Transverse colon (tissue), 4 donors: ENCODE results near the gene PARS2. TPM values are rescaled to one million over a fixed set of nuclear protein-coding genes. Genes with fewer than 3 reads are reported as not detected.

Source experiments
- DNase-seq: peaks from one replicate; pipeline ENCODE4 v3.0.0-alpha.2; 2019
- H3K27ac ChIP-seq, 4 donors: fragments of 200-600 bp; sonication (generic); 2 replicates each; pipeline ENCODE4 v1.5.1; 2016 to 2018; ENCODE audit warnings: inconsistent platforms in 4 of 4
- H3K27me3 ChIP-seq: fragments of 200-600 bp; sonication (generic); 2 replicates; pipeline ENCODE4 v1.5.1; 2017; ENCODE audit warnings: inconsistent platforms
- H3K36me3 ChIP-seq, 4 donors: fragments of 200-600 bp; sonication (generic); 2 replicates each; pipeline ENCODE4 v1.5.1; 2017 to 2019; ENCODE audit warnings: inconsistent platforms in 4 of 4
- H3K4me1 ChIP-seq, 4 donors: fragments of 200-600 bp; sonication (generic); 2 replicates each; pipeline ENCODE4 v1.5.1; 2017 to 2020; ENCODE audit warnings: inconsistent platforms in 4 of 4
- H3K4me3 ChIP-seq, 4 donors: fragments of 200-600 bp; sonication (generic); 1 replicate in 1 of 4; 2 replicates in 3 of 4; pipeline versions ENCODE4 v1.5.1 to v1.6.1; 2017 to 2019; ENCODE audit warnings: inconsistent platforms in 4 of 4
- H3K9me3 ChIP-seq, 2 donors: fragments of 200-600 bp; sonication (generic); 2 replicates each; pipeline ENCODE4 v1.5.1; 2017 to 2019; ENCODE audit warnings: inconsistent platforms in 2 of 2
- EP300 ChIP-seq: sonication (generic); formaldehyde crosslinking; IDR thresholded peaks from one replicate; pipeline ENCODE4 v1.6.1; 2017; ENCODE audit warnings: antibody characterized with exemption, low read depth
- POLR2A ChIP-seq: fragments of 450-650 bp; IDR thresholded peaks from one replicate; pipeline ENCODE4 v1.6.1; 2016; ENCODE audit warnings: antibody characterized with exemption, mild to moderate bottlenecking, moderate library complexity
- POLR2AphosphoS5 ChIP-seq, 3 donors: sonication (generic); formaldehyde crosslinking; IDR thresholded peaks; one replicate each; pipeline ENCODE4 v1.6.1; 2016; ENCODE audit warnings: antibody characterized with exemption in 3 of 3
- WGBS, 2 donors: methylation state at CpG; one replicate each; pipeline ENCODE4 v1.1.5; 2018; ENCODE audit warnings: low coverage in 1 of 2; 5-methylcytosine and 5-hydroxymethylcytosine counted together
- in situ Hi-C, 4 donors: fragments of 200-750 bp; cut with MboI; loops; one replicate each; pipeline versions ENCODE4 v1.15.0 to v1.15.1; 2017; ENCODE audit warnings: low sequenced_read_pairs in 3 of 4, low pct_ligation_motif_present in 1 of 4, low pct_unique_long_range_greater_than_20kb in 1 of 4
- intact Hi-C: fragments of 100-400 bp; cut with DNase I; formaldehyde crosslinking; loops from one replicate; pipeline ENCODE4 v1.15.1; 2023; ENCODE audit warnings: low total_unique reads
- total RNA-seq, 4 donors: library from RNA; depleted of rRNA; stranded (reverse); fragments of >200 nt; gene quantifications; one replicate each; pipeline ENCODE4 v1.1.0, GENCODE V29; 2016
- TF ChIP-seq, protein P1 (sequence below), 5 experiments: fragments of 200-600 bp in 3 of 5; fragments of 450-650 bp in 2 of 5; sonication (generic) in 3 of 5; IDR thresholded peaks; 1 replicate in 2 of 5; 2 replicates in 3 of 5; pipeline ENCODE4 v1.5.1; 2016 to 2017; ENCODE audit warnings: antibody characterized with exemption in 5 of 5, inconsistent platforms in 3 of 5, mild to moderate bottlenecking in 2 of 5, moderate library complexity in 1 of 5

PARS2 gene
- total RNA-seq, 4 donors from 2014 or later: 8.9 to 13.5 (median 9.1) TPM; not detected in 1

DNA sequence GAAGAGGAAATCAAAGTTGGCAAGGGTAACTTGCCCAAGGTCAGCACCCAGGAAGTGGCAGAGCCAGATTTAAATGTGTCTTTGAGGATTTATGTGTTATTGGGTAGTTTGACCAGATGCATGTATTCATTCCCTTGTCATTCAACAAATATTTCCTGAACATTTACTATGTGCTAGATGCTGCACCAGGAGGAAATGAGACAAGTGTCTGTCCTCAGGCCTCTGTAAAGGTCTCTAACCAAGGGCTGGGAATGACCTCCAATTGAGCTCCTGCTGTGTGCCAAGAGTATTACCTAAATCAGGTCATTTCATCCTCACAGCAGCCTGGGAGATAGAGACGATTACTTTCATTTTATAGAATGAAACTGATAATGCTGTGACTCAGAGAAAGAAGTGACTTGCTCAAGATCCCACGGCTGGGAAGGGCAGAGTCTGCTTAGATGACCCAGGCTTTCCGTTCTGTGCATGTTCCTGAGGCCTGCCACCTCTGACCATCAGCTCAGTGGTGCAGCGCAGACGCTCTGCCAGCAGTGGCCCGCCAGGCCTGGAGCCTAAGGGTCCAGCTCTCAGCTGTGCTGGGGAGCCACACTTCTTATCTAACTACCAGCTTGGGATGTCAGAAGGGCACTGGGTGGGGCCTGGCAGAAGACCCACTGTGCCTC is 40.3 kb upstream of the PARS2 start:
- WGBS, 2 donors: 33 to 47% methylated on average over 2 to 5 of the region's 6 CpGs
- intact Hi-C loops: no loop called here
- Histone ChIP-seq H3K27me3 (no peaks in the 10 kb centered on the region), H3K36me3 (no peaks in the 10 kb centered on the region), H3K27ac (peak overlapping the region in 3 of 4 donors; percentile 46 to 65 (median 64)), H3K4me1 (peaks cover 0 to 38% (median 30%) of the 10 kb centered on the region in 4 donors), H3K9me3 (no peaks in the 10 kb centered on the region), H3K4me3 (no peak overlapping the region)
- TF ChIP-seq EP300 (no peak), POLR2A (no peak), POLR2AphosphoS5 (IDR thresholded peaks at IDR 0.05) (no peak)
- in situ Hi-C loops: loop anchor here in 2 of 4 donors (10.0 to 25.0 kb wide), 2 partner anchors 130 to 742 kb away; partner anchors contain the start of genes TCEANC2 (in 1 of the 2) and TMEM59 (in 1 of the 2)
- DNase-seq: peak; percentile 44

DNA sequence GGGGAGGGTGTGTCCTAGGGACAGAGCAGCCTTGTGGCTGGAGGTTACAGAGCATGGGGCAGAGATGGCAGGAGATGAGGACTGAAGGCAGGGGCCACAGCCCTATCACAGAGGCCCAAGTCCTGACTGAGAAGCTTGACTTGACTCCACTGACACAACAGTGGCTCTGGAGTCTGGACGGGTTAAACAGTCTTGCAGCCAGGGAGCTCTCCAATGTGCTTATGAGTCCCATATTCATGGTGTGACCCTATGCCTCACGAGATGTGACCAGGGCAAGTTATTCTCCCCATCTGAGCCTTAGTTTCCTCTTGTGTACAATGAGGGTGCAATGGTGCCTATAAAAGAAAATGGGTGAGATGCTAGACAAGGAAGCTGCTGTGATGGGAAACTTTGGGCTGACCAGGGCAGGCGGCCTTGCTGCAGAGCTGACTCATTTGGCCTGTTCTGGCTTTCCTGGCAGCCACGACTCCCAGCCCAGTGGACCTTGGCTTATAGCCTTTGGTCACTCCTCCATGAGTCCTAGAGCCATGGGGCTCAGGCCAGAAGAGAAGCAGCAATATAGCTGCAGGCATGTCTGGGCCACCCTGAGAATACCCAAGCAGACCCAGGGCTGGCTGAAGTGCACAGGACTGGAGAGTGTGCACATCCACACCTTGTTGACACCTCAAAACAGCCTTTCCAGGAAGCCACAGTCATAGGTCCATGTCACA is 39.6 kb upstream of the PARS2 start:
- Histone ChIP-seq H3K4me3 (no peak overlapping the region), H3K27ac (peak overlapping the region; percentile 20 to 65 (median 55)), H3K27me3 (no peaks in the 10 kb centered on the region), H3K9me3 (no peaks in the 10 kb centered on the region), H3K4me1 (peaks cover 0 to 45% (median 36%) of the 10 kb centered on the region in 4 donors), H3K36me3 (no peaks in the 10 kb centered on the region)
- intact Hi-C loops: no loop called here
- WGBS, 2 donors: 64% methylated on average over 4 of the region's 4 CpGs; no CpG with 5 or more reads in 1 of the 2 donors
- TF ChIP-seq POLR2AphosphoS5 (IDR thresholded peaks at IDR 0.05): peak in 2 of 3 donors; percentile 17 to 45
- TF ChIP-seq POLR2A: no peak
- peak; percentile 59 for DNase-seq
- in situ Hi-C loops: loop anchor here in 2 of 4 donors (10.0 to 25.0 kb wide), 2 partner anchors 129 to 742 kb away; partner anchors contain the start of genes TCEANC2 (in 1 of the 2) and TMEM59 (in 1 of the 2)

DNA sequence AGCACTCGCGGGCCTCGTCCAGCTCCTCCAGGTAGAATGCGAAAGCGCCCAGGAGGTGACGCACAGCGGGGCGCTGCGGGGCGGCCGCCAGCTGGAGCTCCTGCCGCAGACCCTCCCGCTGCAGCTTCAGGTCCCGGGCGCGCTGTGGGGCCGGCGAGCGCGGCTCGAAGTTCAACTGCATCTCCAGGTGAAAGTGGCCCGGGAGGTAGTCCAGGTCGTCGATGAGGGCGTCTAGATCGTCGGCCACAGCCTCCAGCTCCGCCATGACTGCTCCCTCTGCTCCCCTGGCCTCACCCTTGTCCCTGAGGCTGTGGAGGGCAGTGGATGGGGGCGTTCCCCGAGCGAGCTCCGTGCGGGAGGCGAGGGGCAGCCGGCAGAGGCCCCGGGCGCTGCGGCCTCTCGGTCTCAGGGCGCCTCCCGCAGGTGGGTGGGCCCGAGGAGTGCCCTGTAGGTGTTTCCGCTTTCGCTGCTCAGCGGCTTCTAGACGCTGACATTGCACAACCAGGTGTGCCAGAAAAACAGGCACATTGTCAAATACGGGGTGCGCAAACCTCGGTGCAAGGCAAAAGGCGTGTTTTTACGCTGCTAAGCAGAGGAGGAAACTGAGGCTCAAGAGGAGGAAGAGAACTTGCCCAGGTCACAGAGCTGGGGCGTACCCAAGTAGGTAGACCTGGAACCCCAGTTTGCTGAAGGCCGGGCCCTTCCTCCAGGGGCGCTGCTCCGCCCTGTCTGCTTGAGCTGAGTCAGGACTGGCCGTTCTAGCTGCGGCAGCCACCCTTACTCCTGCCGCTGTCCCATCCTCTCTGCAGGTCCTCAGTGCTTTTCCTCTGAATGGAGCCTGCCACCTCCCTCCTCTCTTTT is 36.8 kb upstream of the PARS2 start, which contains the start of gene TTC22:
TTC22 (minus strand) TSS at position 425 of the 861 bp plus-strand sequence; CDS start at position 265, 160 bp downstream.
- Histone ChIP-seq H3K4me1 (peaks cover 0 to 65% (median 57%) of the 10 kb centered on the region in 4 donors), H3K27me3 (no peaks in the 10 kb centered on the region), H3K9me3 (no peaks in the 10 kb centered on the region), H3K36me3 (no peaks in the 10 kb centered on the region), H3K27ac (peak within 1 kb of the TSS; percentile 79 to 90 (median 88)), H3K4me3 (peak within 1 kb of the TSS; percentile 41 to 59 (median 50))
- intact Hi-C loops (no loop called here), in situ Hi-C loops (loop anchor here in 2 of 4 donors (10.0 to 25.0 kb wide), 2 partner anchors 126 to 739 kb away; partner anchors contain the start of genes TCEANC2 (in 1 of the 2) and TMEM59 (in 1 of the 2))
- DNase-seq: peak; percentile 88
- TF ChIP-seq, protein P1, sequence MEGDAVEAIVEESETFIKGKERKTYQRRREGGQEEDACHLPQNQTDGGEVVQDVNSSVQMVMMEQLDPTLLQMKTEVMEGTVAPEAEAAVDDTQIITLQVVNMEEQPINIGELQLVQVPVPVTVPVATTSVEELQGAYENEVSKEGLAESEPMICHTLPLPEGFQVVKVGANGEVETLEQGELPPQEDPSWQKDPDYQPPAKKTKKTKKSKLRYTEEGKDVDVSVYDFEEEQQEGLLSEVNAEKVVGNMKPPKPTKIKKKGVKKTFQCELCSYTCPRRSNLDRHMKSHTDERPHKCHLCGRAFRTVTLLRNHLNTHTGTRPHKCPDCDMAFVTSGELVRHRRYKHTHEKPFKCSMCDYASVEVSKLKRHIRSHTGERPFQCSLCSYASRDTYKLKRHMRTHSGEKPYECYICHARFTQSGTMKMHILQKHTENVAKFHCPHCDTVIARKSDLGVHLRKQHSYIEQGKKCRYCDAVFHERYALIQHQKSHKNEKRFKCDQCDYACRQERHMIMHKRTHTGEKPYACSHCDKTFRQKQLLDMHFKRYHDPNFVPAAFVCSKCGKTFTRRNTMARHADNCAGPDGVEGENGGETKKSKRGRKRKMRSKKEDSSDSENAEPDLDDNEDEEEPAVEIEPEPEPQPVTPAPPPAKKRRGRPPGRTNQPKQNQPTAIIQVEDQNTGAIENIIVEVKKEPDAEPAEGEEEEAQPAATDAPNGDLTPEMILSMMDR (IDR thresholded peaks at IDR 0.05): peak; percentile 42 to 91 (median 66)
- TF ChIP-seq POLR2A: peak; percentile 83
- TF ChIP-seq EP300: no peak
- peak in 2 of 3 donors; percentile 66 to 67 for TF ChIP-seq POLR2AphosphoS5 (IDR thresholded peaks at IDR 0.05)
- 4% methylated on average over 32 of the region's 58 CpGs; no CpG with 5 or more reads in 1 of the 2 donors for WGBS, 2 donors

DNA sequence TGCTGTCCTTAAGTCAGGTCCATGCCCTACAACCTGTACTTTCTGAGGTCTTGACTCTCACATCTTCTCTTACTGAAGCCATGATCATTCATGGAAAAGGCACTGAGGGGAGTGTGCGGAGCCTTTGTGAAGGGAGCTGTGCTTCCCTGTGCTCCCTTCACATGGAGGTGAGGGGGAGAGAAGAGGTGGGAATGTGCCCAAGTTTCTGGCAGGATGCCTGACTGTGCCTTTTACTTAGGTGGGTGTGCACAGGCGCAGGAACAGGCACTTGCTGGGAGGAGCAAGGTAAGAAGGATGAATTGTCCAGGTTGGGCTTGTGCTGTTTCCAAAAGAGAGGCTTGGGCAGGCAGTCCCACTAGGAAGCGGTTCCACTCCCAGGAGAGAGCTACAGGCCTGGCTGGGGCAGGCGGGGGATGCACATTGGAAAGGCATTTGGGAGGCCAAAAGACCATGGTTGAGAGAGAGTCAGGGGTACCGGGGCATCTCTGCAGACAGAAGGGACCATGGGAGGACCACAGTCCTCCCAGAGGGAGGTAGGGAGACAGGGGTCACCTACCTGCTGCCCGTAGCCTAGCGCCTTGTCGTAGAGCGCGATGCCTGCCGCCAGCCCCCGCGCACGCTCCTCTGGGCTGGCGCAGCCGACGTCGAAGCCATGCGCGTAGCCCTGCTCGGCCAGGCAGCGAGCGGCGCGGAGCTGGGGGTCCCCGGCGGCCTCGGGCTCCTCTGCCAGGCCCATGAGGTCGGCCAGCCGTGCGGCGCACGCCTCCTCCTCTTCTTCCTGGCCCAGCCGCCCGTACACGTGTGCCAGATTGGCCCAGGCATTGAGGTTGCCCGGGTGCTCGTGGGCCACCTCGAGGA is 35.9 kb upstream of the PARS2 start:
- Histone ChIP-seq H3K4me3 (peak overlapping the region; percentile 41 to 59 (median 50)), H3K4me1 (peaks cover 4 to 73% (median 64%) of the 10 kb centered on the region in 4 donors), H3K9me3 (no peaks in the 10 kb centered on the region), H3K36me3 (no peaks in the 10 kb centered on the region), H3K27me3 (no peaks in the 10 kb centered on the region), H3K27ac (peak overlapping the region; percentile 79 to 90 (median 88))
- intact Hi-C loops: no loop called here
- DNase-seq: peak; percentile 11
- in situ Hi-C loops: loop anchor here in 2 of 4 donors (10.0 to 25.0 kb wide), 2 partner anchors 125 to 738 kb away; partner anchors contain the start of genes TCEANC2 (in 1 of the 2) and TMEM59 (in 1 of the 2)
- TF ChIP-seq, protein P1 (IDR thresholded peaks at IDR 0.05): no peak
- TF ChIP-seq POLR2A (no peak), POLR2AphosphoS5 (IDR thresholded peaks at IDR 0.05) (no peak), EP300 (no peak)
- WGBS, 2 donors: 70% methylated on average over 33 of the region's 39 CpGs; no CpG with 5 or more reads in 1 of the 2 donors
